Measurements from ENCODE around the gene MIOX.

DNA sequence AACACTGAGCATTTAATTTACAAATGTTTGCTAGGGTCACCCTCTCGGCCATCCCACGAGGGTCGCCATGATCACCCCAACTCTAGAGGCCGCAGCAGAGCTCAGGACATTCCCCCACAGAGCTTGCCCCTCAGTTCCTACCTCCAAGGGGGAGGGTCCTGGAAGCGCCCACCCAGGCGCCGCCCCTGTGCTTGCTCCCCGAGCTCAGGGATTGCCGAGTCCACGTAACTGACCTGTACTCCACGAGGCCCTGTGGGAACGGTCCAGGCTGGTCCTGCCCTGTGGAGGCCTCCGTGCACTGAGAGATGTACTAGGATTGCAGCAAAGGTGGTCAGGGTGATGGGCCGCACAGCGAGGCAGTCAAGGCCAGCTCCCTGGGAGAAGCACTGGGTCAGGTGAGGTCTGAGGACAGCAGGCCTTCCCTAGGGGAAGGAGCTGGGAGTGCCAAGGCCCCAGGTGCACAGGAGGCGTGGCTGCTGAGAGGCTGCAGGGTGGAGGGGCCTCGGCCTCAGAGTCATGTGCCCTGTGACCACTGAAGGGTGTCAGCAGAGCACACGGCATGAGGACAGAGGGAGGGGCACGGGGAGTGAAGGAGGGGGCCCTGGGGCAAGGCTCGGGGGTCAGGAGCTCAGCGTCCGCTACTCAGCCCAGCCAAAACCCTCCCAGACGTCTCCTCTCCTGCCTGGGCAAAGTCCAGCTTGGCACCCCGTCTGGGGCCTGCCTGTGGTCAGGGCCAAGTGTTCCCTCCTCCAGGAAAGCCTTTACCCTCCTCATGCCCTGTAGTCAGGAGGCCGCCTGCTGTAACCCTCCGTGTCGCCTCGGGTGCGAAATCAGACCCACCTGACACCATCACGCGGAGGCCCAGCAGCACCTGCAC lies 2.4 kb upstream of the MIOX start:
- TF ChIP-seq, protein P1, sequence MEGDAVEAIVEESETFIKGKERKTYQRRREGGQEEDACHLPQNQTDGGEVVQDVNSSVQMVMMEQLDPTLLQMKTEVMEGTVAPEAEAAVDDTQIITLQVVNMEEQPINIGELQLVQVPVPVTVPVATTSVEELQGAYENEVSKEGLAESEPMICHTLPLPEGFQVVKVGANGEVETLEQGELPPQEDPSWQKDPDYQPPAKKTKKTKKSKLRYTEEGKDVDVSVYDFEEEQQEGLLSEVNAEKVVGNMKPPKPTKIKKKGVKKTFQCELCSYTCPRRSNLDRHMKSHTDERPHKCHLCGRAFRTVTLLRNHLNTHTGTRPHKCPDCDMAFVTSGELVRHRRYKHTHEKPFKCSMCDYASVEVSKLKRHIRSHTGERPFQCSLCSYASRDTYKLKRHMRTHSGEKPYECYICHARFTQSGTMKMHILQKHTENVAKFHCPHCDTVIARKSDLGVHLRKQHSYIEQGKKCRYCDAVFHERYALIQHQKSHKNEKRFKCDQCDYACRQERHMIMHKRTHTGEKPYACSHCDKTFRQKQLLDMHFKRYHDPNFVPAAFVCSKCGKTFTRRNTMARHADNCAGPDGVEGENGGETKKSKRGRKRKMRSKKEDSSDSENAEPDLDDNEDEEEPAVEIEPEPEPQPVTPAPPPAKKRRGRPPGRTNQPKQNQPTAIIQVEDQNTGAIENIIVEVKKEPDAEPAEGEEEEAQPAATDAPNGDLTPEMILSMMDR (IDR thresholded peaks at IDR 0.05): no peak
- no peak for TF ChIP-seq POLR2A (IDR thresholded peaks at IDR 0.05)
